ENCODE results near the gene GHRHR.

DNA sequence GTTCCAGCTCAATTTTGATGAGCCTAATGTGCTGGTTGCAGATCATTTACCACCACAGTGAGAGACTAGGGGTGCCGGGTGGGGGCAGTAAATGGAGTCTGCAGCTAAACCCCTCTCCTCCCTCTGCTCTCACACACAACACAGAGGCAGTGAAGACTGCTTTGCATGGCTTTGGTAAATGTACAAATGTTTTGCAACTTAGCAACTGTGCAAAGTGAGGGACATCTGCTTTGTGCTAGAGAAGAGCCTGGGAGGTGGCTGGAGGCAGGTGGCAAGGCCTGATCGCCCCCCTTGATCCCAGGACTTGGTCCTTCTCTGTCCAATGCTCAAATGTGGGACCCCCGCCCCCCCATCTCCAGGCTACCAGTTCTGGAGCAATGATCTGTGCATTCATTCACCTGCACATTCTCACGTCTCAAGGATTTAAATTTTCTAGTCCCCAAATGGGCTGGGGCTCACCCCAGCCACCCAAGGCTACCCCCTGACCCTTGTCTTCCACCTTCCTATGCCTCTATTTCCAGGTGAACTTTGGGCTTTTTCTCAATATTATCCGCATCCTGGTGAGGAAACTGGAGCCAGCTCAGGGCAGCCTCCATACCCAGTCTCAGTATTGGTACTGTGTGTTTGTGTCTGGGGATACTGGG, 11.6 kb downstream of the GHRHR start:
- TF ChIP-seq POLR2A (IDR thresholded peaks at IDR 0.05) = no peak
- TF ChIP-seq, protein P1, sequence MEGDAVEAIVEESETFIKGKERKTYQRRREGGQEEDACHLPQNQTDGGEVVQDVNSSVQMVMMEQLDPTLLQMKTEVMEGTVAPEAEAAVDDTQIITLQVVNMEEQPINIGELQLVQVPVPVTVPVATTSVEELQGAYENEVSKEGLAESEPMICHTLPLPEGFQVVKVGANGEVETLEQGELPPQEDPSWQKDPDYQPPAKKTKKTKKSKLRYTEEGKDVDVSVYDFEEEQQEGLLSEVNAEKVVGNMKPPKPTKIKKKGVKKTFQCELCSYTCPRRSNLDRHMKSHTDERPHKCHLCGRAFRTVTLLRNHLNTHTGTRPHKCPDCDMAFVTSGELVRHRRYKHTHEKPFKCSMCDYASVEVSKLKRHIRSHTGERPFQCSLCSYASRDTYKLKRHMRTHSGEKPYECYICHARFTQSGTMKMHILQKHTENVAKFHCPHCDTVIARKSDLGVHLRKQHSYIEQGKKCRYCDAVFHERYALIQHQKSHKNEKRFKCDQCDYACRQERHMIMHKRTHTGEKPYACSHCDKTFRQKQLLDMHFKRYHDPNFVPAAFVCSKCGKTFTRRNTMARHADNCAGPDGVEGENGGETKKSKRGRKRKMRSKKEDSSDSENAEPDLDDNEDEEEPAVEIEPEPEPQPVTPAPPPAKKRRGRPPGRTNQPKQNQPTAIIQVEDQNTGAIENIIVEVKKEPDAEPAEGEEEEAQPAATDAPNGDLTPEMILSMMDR (IDR thresholded peaks at IDR 0.05) = no peak
